Brain microvascular endothelial cell (primary cell): ENCODE data around the gene BMI1.
A peak's percentile ranks its signal among the peaks of the same experiment; 100 is the strongest.

Source experiments
- DNase-seq: peaks from one replicate; pipeline ENCODE4 v3.0.0-alpha.2; 2020
- H3K27ac ChIP-seq: fragments of 250-450 bp; sonication (Bioruptor Pico); 2 replicates; pipeline ENCODE4 v1.5.1; 2020; ENCODE audit warnings: mild to moderate bottlenecking, moderate library complexity
- H3K27me3 ChIP-seq: fragments of 250-450 bp; sonication (Bioruptor Pico); replicated peaks from 2 replicates; pipeline ENCODE4 v1.5.1; 2020; ENCODE audit warnings: mild to moderate bottlenecking
- H3K36me3 ChIP-seq: fragments of 250-450 bp; sonication (Bioruptor Pico); replicated peaks from 2 replicates; pipeline ENCODE4 v1.5.1; 2020; ENCODE audit warnings: mild to moderate bottlenecking
- H3K4me3 ChIP-seq: 2 replicates; pipeline ENCODE4 v1.5.1; 2011; ENCODE audit warnings: low read depth, mild to moderate bottlenecking, control low read depth, low read length, moderate library complexity
- CTCF ChIP-seq: IDR thresholded peaks from 2 replicates; pipeline ENCODE4 v1.5.1; 2011; ENCODE audit warnings: low read depth, mild to moderate bottlenecking, moderate library complexity, low read length, control low read depth, inconsistent platforms; ENCODE audit errors: missing control alignments
- in situ Hi-C: cut with HindIII; loops from 2 replicates; pipeline ENCODE4 v1.10.0; 2017; ENCODE audit warnings: low sequenced_read_pairs, low pct_ligation_motif_present

The BMI1 gene

DNA sequence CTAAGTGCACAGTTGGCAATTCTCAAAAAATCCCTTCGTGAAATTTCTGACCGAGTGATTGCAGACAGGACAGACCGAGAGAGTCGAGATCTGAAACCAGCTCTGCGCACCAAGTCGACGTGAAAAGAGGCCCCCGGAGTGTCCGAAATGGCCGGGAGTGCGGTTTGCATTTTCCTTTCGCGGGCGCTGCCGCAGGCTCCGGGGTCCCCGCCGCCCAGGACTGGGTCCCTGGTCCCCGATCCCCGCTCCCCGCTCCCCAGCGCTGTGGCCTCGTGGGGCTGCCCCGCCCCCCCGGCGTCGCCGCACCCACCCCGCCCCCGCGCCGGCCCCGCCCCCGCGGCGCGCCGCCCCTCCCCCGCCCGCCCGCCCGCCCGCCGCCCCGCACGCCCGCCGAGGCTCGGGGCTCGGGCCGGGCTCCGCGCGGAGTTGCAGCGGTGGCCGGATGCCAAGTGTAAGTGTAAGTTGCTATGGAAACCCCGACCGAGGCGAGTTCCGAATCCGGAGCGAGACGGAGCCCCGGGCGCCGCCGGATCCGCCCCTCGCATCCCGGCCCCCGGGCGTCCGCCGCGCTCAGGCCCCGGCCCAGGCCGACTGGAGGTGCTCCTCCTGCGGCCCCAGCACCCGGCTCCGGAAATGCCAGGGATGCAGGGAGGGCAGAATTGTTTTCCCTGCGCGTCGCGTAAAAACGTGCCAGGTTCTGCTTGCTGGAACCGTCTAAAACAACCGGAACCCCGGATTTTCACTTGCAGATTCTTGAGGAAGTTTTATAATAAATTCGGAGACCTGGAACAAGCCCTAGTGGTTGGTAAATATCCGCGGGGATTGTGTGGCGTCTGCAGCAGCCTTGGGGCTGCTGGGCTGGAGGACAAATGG lies 4.6 kb downstream of the BMI1 start:
- Histone ChIP-seq H3K27ac (peak overlapping the region; percentile 20), H3K36me3 (peaks cover 15% of the 10 kb centered on the region), H3K4me3 (peak overlapping the region; percentile 62), H3K27me3 (peaks cover 11% of the 10 kb centered on the region)
- peak; percentile 23 for TF ChIP-seq CTCF
- in situ Hi-C loops: no loop called here
- DNase-seq: no peak

DNA sequence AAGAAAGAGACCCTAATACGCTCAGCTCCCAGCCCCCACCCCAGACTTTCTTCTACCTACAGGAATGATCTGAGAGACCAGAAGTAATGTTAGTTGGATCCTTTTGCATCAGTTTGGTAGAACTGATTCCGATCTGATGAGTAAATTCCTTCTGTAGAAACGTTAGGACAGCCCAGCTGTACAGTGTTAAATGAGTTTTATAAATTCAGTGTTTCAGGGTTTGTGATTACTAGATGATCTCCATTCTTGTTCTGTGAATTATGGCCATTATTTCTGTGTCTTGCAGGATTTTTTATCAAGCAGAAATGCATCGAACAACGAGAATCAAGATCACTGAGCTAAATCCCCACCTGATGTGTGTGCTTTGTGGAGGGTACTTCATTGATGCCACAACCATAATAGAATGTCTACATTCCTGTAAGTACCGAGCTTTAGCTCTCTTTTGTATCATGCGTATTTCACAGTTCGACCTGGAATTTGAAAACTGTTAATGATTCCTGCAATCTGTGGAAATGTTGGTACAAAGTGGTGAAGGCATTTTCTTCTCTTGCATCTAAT lies 5.3 kb downstream of the BMI1 start:
- Histone ChIP-seq H3K27ac (no peak overlapping the region), H3K4me3 (peak overlapping the region; percentile 62), H3K27me3 (peaks cover 11% of the 10 kb centered on the region), H3K36me3 (peaks cover 15% of the 10 kb centered on the region)
- TF ChIP-seq CTCF: no peak
- no peak for DNase-seq
- in situ Hi-C loops: no loop called here

DNA sequence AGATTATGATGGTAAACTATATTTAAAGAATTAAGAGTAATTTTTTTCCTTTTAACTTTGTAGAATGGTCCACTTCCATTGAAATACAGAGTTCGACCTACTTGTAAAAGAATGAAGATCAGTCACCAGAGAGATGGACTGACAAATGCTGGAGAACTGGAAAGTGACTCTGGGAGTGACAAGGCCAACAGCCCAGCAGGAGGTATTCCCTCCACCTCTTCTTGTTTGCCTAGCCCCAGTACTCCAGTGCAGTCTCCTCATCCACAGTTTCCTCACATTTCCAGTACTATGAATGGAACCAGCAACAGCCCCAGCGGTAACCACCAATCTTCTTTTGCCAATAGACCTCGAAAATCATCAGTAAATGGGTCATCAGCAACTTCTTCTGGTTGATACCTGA lies 8.3 kb downstream of the BMI1 start:
- Histone ChIP-seq H3K27me3 (peaks cover 3% of the 10 kb centered on the region), H3K4me3 (no peak overlapping the region), H3K27ac (no peak overlapping the region), H3K36me3 (peaks cover 15% of the 10 kb centered on the region)
- DNase-seq: no peak
- in situ Hi-C loops: no loop called here
- no peak for TF ChIP-seq CTCF

DNA sequence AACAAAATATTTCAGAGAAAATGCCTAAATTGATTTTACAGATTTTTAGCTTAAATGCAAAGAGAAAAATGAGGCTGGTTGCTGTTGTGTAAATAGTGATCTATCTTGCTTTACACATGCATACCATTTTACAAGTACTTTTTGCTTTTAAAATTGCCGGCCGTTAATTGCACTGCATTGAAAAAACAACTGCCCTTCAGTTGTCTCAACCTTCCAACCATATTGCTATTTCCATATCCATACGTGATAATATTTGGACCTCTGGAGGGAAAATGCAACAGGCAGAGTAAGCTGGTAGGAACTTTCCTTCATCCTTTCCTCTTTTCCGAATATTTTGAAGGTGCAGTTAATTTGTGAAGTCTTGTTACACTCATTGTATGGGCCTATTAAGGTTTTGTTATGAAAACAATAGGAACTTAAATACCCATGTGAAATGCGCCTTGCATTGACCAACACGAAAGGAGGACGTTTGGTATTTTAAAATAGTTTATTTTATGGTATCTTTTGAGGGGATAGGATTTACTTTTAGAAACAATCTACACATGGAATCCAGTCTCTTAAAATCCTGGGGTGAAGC lies 11.3 kb downstream of the BMI1 start:
- TF ChIP-seq CTCF: no peak
- DNase-seq: no peak

GRCh38 chr10:22333167-22333974 lies 12.5 kb downstream of the BMI1 start:
- in situ Hi-C loops: no loop called here
- no peak for DNase-seq
- TF ChIP-seq CTCF: no peak
- H3K27me3 ChIP-seq: peaks cover 40% of the 10 kb centered on the region
- peaks cover 13% of the 10 kb centered on the region for H3K36me3 ChIP-seq
- H3K27ac ChIP-seq: no peak overlapping the region
- H3K4me3 ChIP-seq: no peak overlapping the region

More for the DNA sequence above, 11.3 kb downstream of the BMI1 start:
- Histone ChIP-seq H3K36me3 (peaks cover 15% of the 10 kb centered on the region), H3K27ac (no peak overlapping the region), H3K4me3 (no peak overlapping the region), H3K27me3 (peaks cover 29% of the 10 kb centered on the region)
- in situ Hi-C loops: no loop called here
